ENCODE results near the gene RABGAP1L.
"Not testable (repeated sequence)": the region's sequence is repeated elsewhere in the genome, so short reads cannot be mapped to it uniquely, and the experiment has no call there.

The RABGAP1L gene

GRCh38 chr1:174497478-174497877, 338.2 kb downstream of the RABGAP1L start:
- TF ChIP-seq CTCF (IDR thresholded peaks at IDR 0.05; ENCODE audit: insufficient read depth, low read length, missing control alignments): no peak
- no peak overlapping the region for H3K4me3 ChIP-seq (ENCODE audit: low read depth, low read length)
- DNase-seq (ENCODE audit: low read depth, low spot score): no peak
- POLR2A ChIA-PET: no interaction called here
- CTCF ChIA-PET: no interaction called here

- DNase-seq (ENCODE audit: low read depth, low spot score); H3K4me3 ChIP-seq (ENCODE audit: low read depth, low read length); CTCF ChIA-PET; POLR2A ChIA-PET: not testable (repeated sequence)
These were observed 357.4 kb downstream of the RABGAP1L start for GRCh38 chr1:174516755-174517154.

GRCh38 chr1:174519844-174520243, 360.5 kb downstream of the RABGAP1L start:
- POLR2A ChIA-PET: no interaction called here
- DNase-seq (ENCODE audit: low read depth, low spot score): no peak
- TF ChIP-seq CTCF (IDR thresholded peaks at IDR 0.05; ENCODE audit: insufficient read depth, low read length, missing control alignments): no peak
- CTCF ChIA-PET: no interaction called here
- no peak overlapping the region for H3K4me3 ChIP-seq (ENCODE audit: low read depth, low read length)

- no peak overlapping the region for H3K4me3 ChIP-seq (ENCODE audit: low read depth, low read length)
- no peak for TF ChIP-seq CTCF (IDR thresholded peaks at IDR 0.05; ENCODE audit: insufficient read depth, low read length, missing control alignments)
- POLR2A ChIA-PET: no interaction called here
- CTCF ChIA-PET: no interaction called here
- DNase-seq (ENCODE audit: low read depth, low spot score): no peak
These were observed 372.4 kb downstream of the RABGAP1L start for GRCh38 chr1:174531751-174532150.

- DNase-seq (ENCODE audit: low read depth, low spot score): no peak
- no peak for TF ChIP-seq CTCF (IDR thresholded peaks at IDR 0.05; ENCODE audit: insufficient read depth, low read length, missing control alignments)
- ChIA-PET CTCF (interaction anchor here (1.0 kb wide), 1 partner anchor 208 kb away, joined by 3 read pairs; no protein-coding TSS in a partner anchor), POLR2A (no interaction called here)
- no peak overlapping the region for H3K4me3 ChIP-seq (ENCODE audit: low read depth, low read length)
These were observed 375.5 kb downstream of the RABGAP1L start for GRCh38 chr1:174534789-174535188.

- no peak overlapping the region for H3K4me3 ChIP-seq (ENCODE audit: low read depth, low read length)
- POLR2A ChIA-PET: no interaction called here
- no peak for DNase-seq (ENCODE audit: low read depth, low spot score)
- TF ChIP-seq CTCF (IDR thresholded peaks at IDR 0.05; ENCODE audit: insufficient read depth, low read length, missing control alignments): no peak
- CTCF ChIA-PET: interaction anchor here (1.0 kb wide), 1 partner anchor 208 kb away, joined by 3 read pairs; no protein-coding TSS in a partner anchor
These were observed 375.9 kb downstream of the RABGAP1L start for GRCh38 chr1:174535207-174535606.

- H3K4me3 ChIP-seq (ENCODE audit: low read depth, low read length); DNase-seq (ENCODE audit: low read depth, low spot score); POLR2A ChIA-PET; CTCF ChIA-PET: not testable (repeated sequence)
These were observed 384.1 kb downstream of the RABGAP1L start for GRCh38 chr1:174543421-174543820.
